HG03457 (cell line): ENCODE data around the gene PDHX.

ENCODE experiments used
- ATAC-seq: cut with Tn5 transposase; IDR thresholded peaks from one replicate; pipeline ENCODE4 v1.9.1; 2021; ENCODE audit warnings: moderate number of reproducible peaks; ENCODE audit not compliant: unreplicated experiment

Gene PDHX

GRCh38 chr11:34988294-34989255 is 72.2 kb downstream of the PDHX start:
- no peak for ATAC-seq

- ATAC-seq = no peak
Observed at GRCh38 chr11:34990916-34991315, 74.5 kb downstream of the PDHX start.

DNA sequence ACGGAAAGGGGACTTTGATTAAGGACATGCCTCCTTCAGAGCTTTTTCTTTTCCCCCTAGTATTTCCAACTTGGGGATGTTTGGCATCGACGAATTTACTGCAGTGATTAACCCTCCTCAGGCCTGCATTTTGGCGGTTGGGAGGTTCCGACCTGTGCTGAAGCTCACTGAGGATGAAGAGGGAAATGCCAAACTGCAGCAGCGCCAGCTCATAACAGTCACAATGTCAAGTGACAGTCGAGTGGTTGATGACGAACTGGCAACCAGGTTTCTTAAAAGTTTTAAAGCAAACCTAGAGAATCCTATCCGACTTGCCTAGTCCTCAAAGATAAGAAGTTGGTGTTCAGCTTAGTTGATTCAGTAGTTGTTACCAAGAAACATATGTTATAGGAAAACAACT is 78.4 kb downstream of the PDHX start:
- no peak for ATAC-seq

DNA sequence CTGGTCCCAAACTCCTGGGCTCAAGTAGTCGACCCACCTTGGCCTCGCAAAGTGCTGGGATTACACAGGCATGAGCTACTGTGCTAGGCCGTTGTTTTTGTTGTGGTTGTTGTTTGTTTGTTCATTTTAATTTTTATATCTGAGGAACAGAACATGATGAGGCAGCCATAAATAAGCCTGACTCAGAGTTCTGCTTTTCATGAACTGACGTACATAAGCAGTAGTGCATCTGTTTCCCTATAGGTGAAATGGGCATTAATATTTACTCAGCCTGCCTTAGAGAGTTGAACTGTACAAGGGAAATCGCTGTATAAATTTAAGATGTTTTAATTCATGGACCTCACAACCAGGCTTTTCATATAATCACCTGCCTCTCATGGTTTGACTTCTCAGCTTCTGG is 80.5 kb downstream of the PDHX start:
- ATAC-seq = no peak

DNA sequence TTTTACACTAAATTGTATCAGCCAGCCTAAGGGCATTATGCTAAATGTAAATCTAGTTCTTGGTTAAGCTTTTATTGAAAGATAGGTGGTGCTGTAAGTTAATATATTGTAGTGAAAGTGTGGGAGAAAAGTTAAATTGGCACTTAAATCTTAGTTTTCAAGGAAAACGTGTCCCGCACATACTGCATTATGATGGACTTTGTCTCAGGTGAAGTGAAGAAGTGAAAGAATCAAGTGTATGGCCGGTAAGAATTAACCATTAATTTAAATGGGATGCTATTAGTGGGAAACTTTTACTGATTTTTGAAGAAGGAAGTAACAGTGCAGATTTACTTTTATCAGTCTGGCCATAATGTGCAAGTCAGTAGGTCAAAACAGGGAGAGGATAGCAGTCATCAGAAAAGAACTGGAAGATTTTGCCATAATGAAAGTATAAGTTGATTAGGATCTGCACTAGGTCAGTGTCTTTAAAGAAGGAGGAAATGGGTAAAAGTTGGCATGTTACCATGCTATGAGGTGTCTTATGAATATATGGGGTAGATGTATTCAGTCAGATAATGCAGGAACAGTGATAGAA is 81.6 kb downstream of the PDHX start:
- ATAC-seq = no peak

GRCh38 chr11:34999453-34999852 is 83.0 kb downstream of the PDHX start:
- no peak for ATAC-seq

DNA sequence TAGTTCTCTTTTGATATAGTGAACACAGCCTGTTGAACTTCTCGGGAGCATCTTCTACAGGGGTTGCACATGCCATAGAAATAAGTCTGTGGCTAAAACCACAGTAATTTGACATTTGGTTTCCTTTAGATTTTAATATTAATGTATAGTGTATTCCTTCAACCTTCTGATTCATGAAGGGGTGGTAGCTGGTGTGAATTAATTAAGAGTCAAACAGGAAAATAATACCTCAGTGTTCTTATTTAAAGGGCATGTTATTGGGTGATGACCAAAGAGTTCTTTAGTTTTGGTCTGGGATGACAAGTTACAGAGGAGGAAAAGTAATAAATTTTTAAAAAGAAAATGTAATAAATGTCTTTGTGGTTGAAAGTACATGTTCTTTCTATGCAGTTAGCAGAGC is 86.8 kb downstream of the PDHX start:
- no peak for ATAC-seq

GRCh38 chr11:35003658-35004057 is 87.2 kb downstream of the PDHX start:
- ATAC-seq = no peak

DNA sequence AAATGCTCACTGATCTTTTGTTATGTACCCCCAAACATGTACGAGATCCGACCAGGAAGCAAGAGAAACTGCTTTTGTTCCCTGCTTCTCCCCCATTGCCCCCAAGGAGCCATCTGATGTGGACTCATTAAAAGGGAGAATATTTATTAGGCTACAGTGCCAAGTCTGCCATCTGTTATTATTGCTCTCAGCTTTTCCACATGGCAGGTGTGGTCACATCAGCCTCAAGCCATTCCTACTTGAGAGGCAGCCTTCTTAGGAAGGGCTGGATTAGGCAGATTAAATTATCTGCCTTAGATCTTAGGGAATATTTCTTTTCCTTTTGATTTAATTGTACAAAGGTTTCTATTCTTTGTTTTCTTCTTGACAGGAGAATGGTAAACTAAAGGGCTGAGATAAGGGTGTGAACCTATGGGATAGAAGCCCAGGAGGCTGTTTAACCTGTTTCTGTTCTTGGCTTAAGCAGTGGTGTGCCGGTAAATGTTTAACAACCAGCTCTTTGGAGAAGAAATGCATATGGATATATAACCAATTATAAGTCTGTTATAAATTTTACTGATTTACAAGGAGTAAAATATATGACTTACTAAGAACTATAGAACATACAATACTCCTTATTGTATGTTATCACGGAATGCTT is 88.8 kb downstream of the PDHX start:
- ATAC-seq = no peak

- peak; percentile 74 for ATAC-seq
Observed at GRCh38 chr11:35006389-35007128, 90.1 kb downstream of the PDHX start.

- ATAC-seq = peak; percentile 43
Observed at GRCh38 chr11:35007277-35007676, 90.9 kb downstream of the PDHX start.

- no peak for ATAC-seq
Observed at GRCh38 chr11:35009191-35009943, 92.9 kb downstream of the PDHX start.

GRCh38 chr11:35009944-35010342 is 93.5 kb downstream of the PDHX start:
- no peak for ATAC-seq

GRCh38 chr11:35010654-35011053 is 94.2 kb downstream of the PDHX start:
- no peak for ATAC-seq

- no peak for ATAC-seq
Observed at GRCh38 chr11:35011389-35011788, 95.0 kb downstream of the PDHX start.

- no peak for ATAC-seq
Observed at GRCh38 chr11:35011944-35012343, 95.5 kb downstream of the PDHX start.

DNA sequence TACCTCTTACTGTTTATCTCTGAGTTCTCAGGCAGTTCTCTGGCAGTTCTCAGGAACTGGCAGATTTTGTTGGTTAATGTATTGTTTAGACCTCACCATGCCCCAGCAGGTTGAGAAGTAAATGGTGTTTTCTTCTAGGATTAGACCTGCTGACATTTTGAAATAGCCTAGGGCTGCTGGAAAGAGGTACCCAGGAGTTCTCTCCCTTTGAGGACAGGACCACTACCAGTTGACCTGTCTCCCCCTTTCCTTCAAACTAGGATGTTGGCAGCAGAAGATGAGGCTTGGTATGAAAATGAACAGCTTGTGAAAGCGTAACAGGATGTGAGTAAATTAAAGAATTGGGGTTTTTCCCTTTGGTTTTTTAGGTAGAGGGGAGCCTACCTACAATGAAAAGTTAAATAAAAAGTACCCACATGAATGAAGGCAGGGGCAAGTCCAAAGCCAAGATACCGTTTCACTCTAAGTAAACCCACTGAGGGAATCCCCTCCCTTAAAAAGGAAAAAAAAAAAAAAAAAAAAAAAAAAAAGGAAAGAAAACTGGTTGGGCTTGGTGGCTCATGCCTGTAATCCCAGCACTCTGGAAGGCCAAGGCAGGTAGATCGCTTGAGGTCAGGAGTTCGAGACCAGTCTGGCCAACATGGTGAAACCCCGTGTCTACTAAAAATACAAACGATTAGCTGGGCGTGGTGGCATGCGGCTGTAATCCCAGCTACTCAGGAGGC is 96.2 kb downstream of the PDHX start:
- peak; percentile 52 for ATAC-seq

DNA sequence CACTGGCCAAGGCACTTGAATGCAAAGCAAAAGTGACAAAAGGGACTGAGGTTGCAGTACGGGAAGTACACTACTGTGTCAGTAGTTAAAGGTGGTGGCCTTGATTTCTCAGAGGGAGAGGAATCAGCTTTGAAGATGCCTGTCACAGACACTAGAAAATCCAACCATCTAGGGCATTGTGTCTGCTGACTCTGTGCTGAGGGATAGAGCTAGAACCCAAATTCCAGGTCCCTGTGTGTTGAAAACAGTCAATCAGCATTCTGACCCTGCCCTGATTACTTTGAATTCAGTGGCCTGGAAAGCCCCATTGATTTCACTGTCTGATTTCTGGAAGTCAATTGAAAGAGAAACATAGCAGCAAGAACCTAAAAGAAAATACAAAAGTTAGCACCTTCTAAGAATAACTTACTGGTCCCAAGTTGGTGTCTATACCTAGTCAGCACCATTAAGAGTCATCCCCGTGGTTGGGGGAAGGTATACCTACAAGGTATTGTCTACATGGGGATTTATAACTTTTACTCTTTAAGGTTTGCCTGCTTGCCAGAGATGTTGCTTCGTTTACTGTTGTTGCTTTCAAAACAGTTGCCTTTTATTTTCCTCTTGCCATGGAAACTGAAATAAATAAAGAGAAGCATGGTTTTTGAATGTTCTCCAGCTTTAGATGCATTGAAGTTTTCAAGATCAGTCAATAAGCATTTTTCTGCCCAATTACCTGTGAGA is 97.3 kb downstream of the PDHX start:
- no peak for ATAC-seq

GRCh38 chr11:35014346-35014745 is 97.9 kb downstream of the PDHX start:
- ATAC-seq = no peak
